ENCODE data around the gene SDCCAG8.
"Not testable (repeated sequence)": the region's sequence is repeated elsewhere in the genome, so short reads cannot be mapped to it uniquely, and the experiment has no call there.

Gene SDCCAG8

DNA sequence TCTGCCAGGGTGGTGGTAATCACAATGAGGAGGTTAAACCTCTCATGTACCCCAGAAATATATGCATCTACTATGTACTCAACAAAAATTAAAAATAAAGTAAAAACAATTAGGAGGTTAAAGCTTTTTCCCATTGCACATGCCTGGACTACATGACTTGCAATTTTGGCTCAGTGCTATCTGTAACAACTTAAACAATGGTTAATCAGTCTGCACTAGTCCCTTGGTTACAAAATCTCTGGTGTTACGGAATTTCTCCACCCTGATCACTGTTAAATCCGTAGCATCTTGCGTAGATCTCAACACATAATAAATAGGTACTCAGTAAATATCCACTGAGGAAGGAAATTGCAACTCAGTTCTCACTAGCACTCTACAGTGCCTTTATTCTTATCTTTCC is 66.5 kb downstream of the SDCCAG8 start:
- Histone ChIP-seq H3K36me3 (ENCODE audit: control insufficient read depth, insufficient read depth, low read length) (no peaks in the 10 kb centered on the region), H3K9ac (ENCODE audit: low read length) (no peak overlapping the region), H3K4me3 (ENCODE audit: low read length) (no peak overlapping the region), H3K27me3 (ENCODE audit: control insufficient read depth, insufficient read depth, low read length) (no peaks in the 10 kb centered on the region), H3K9me3 (ENCODE audit: control insufficient read depth, low read length) (no peaks in the 10 kb centered on the region), H3K4me1 (ENCODE audit: control insufficient read depth, insufficient read depth, low read length) (no peaks in the 10 kb centered on the region)

DNA sequence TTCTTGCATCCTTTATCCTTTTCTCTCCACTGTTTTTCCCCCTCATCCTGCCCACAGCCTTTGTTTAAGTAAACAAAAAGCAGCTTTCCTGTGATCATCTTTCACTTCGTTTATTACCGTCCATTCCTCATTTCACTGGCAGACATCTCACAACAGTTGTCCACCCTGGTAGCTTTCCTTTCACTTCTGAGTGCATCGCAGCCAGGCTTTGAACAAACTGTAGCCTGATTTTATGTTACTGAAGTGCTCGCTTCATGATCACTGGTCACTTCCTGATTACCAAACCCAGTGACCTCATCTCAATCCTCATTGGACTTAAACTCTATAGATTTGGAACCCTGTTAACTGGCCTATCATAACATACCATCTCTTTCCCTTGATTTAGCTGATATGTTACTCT is 67.7 kb downstream of the SDCCAG8 start:
- Histone ChIP-seq H3K4me1 (ENCODE audit: control insufficient read depth, insufficient read depth, low read length) (no peaks in the 10 kb centered on the region), H3K4me3 (ENCODE audit: low read length) (no peak overlapping the region)

GRCh38 chr1:243325305-243325890 is 69.6 kb downstream of the SDCCAG8 start:
- no peaks in the 10 kb centered on the region for H3K4me1 ChIP-seq (ENCODE audit: control insufficient read depth, insufficient read depth, low read length)
- H3K9ac ChIP-seq (ENCODE audit: low read length): no peak overlapping the region
- H3K27me3 ChIP-seq (ENCODE audit: control insufficient read depth, insufficient read depth, low read length): no peaks in the 10 kb centered on the region
- no peaks in the 10 kb centered on the region for H3K36me3 ChIP-seq (ENCODE audit: control insufficient read depth, insufficient read depth, low read length)
- no peak overlapping the region for H3K4me3 ChIP-seq (ENCODE audit: low read length)
- no peaks in the 10 kb centered on the region for H3K9me3 ChIP-seq (ENCODE audit: control insufficient read depth, low read length)

More for the DNA sequence above, 67.7 kb downstream of the SDCCAG8 start:
- H3K9ac ChIP-seq (ENCODE audit: low read length): no peak overlapping the region
- H3K9me3 ChIP-seq (ENCODE audit: control insufficient read depth, low read length): no peaks in the 10 kb centered on the region
- H3K27me3 ChIP-seq (ENCODE audit: control insufficient read depth, insufficient read depth, low read length): no peaks in the 10 kb centered on the region
- H3K36me3 ChIP-seq (ENCODE audit: control insufficient read depth, insufficient read depth, low read length): no peaks in the 10 kb centered on the region

DNA sequence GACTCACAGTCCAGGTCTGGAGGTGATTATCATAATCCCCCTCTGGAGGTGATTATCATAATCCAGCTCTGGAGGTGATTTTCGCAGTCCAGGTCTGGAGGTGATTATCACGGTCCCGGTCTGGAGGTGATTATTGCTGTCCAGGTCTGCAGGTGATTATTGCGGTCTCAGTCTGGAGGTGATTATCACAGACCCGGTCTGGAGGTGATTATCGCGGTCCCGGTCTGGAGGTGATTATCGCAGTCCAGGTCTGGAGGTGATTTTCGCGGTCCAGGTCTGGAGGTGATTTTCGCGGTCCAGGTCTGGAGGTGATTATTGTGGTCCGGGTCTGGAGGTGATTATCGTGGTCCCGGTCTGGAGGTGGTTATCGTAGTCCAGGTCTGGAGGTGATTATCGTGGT is 76.6 kb downstream of the SDCCAG8 start:
- no peak overlapping the region for H3K9ac ChIP-seq (ENCODE audit: low read length)
- H3K4me3 ChIP-seq (ENCODE audit: low read length): no peak overlapping the region
- no peaks in the 10 kb centered on the region for H3K27me3 ChIP-seq (ENCODE audit: control insufficient read depth, insufficient read depth, low read length)
- H3K36me3 ChIP-seq (ENCODE audit: control insufficient read depth, insufficient read depth, low read length): no peaks in the 10 kb centered on the region
- no peaks in the 10 kb centered on the region for H3K9me3 ChIP-seq (ENCODE audit: control insufficient read depth, low read length)
- H3K4me1 ChIP-seq (ENCODE audit: control insufficient read depth, insufficient read depth, low read length): no peaks in the 10 kb centered on the region

GRCh38 chr1:243335292-243335691 is 79.5 kb downstream of the SDCCAG8 start:
- no peaks in the 10 kb centered on the region for H3K4me1 ChIP-seq (ENCODE audit: control insufficient read depth, insufficient read depth, low read length)
- H3K9ac ChIP-seq (ENCODE audit: low read length): no peak overlapping the region
- H3K4me3 ChIP-seq (ENCODE audit: low read length): no peak overlapping the region
- H3K27me3 ChIP-seq (ENCODE audit: control insufficient read depth, insufficient read depth, low read length): no peaks in the 10 kb centered on the region
- no peaks in the 10 kb centered on the region for H3K36me3 ChIP-seq (ENCODE audit: control insufficient read depth, insufficient read depth, low read length)
- no peaks in the 10 kb centered on the region for H3K9me3 ChIP-seq (ENCODE audit: control insufficient read depth, low read length)

DNA sequence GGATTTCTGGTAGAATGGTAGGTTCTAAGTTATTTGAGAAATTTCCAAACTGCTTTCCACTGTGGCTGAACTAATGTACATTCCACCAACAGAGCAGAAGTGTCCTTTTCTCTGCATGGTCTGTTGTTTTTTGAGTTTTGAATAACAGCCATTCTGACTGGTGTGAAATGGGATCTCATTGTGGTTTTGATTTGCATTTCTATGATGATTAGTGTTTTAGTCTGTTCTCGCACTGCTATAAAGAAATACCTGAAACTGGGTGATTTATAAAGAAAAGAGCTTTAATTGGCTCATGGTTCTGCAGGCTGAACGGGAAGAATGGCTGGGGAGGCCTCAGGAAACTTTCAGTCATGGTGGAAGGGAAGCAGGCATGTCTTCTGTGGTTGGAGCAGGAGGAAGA is 80.3 kb downstream of the SDCCAG8 start:
- Histone ChIP-seq H3K4me1 (ENCODE audit: control insufficient read depth, insufficient read depth, low read length) (no peaks in the 10 kb centered on the region), H3K9ac (ENCODE audit: low read length) (no peak overlapping the region), H3K36me3 (ENCODE audit: control insufficient read depth, insufficient read depth, low read length) (no peaks in the 10 kb centered on the region)

GRCh38 chr1:243338848-243339247 is 83.0 kb downstream of the SDCCAG8 start:
- H3K4me3 ChIP-seq (ENCODE audit: low read length); H3K4me1 ChIP-seq (ENCODE audit: control insufficient read depth, insufficient read depth, low read length); H3K9ac ChIP-seq (ENCODE audit: low read length); H3K27me3 ChIP-seq (ENCODE audit: control insufficient read depth, insufficient read depth, low read length); H3K36me3 ChIP-seq (ENCODE audit: control insufficient read depth, insufficient read depth, low read length); H3K9me3 ChIP-seq (ENCODE audit: control insufficient read depth, low read length): not testable (repeated sequence)

More for the DNA sequence above, 80.3 kb downstream of the SDCCAG8 start:
- Histone ChIP-seq H3K27me3 (ENCODE audit: control insufficient read depth, insufficient read depth, low read length) (no peaks in the 10 kb centered on the region), H3K4me3 (ENCODE audit: low read length) (no peak overlapping the region), H3K9me3 (ENCODE audit: control insufficient read depth, low read length) (no peaks in the 10 kb centered on the region)

DNA sequence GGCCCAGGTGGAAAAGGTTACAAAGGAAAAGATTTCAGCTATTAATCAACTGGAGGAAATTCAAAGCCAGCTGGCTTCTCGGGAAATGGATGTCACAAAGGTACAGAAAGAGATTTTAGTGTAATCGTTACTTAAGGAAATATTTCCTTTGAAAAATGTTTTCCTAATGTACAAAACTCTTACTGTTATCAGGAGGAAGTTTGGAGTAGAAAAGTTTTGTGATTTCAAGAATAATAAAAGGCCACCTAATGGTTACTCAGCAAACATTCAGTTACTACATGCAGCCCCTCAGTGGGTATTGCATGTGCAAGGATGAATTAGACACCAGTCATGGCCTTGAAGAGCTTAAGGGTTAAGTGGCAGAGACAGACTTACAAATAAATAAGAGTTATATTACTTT is 85.2 kb downstream of the SDCCAG8 start:
- no peaks in the 10 kb centered on the region for H3K27me3 ChIP-seq (ENCODE audit: control insufficient read depth, insufficient read depth, low read length)
- H3K36me3 ChIP-seq (ENCODE audit: control insufficient read depth, insufficient read depth, low read length): no peaks in the 10 kb centered on the region
- no peaks in the 10 kb centered on the region for H3K4me1 ChIP-seq (ENCODE audit: control insufficient read depth, insufficient read depth, low read length)
- no peaks in the 10 kb centered on the region for H3K9me3 ChIP-seq (ENCODE audit: control insufficient read depth, low read length)
- H3K9ac ChIP-seq (ENCODE audit: low read length): no peak overlapping the region
- H3K4me3 ChIP-seq (ENCODE audit: low read length): no peak overlapping the region

GRCh38 chr1:243343970-243344937 is 88.4 kb downstream of the SDCCAG8 start:
- no peaks in the 10 kb centered on the region for H3K9me3 ChIP-seq (ENCODE audit: control insufficient read depth, low read length)
- H3K9ac ChIP-seq (ENCODE audit: low read length): no peak overlapping the region
- H3K36me3 ChIP-seq (ENCODE audit: control insufficient read depth, insufficient read depth, low read length): no peaks in the 10 kb centered on the region
- H3K4me1 ChIP-seq (ENCODE audit: control insufficient read depth, insufficient read depth, low read length): no peaks in the 10 kb centered on the region
- no peaks in the 10 kb centered on the region for H3K27me3 ChIP-seq (ENCODE audit: control insufficient read depth, insufficient read depth, low read length)
- H3K4me3 ChIP-seq (ENCODE audit: low read length): no peak overlapping the region

DNA sequence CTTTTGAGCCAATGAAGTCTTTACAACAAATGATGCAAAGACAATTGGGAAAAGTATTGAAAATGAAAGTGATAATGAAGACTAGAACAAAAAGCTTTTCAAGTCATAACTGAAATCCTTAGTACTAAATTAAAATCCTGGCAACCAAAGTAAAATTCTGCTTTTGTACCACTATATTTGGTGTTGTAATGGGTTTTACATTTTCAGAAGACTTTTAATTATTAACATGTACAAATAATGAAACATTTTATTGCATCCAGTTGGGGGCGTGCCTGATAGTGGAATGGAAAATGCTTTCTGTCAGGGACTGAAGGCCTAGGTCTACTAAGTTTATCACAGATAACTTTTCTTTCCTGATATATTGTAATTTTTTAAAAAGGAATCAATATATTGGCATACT is 89.4 kb downstream of the SDCCAG8 start:
- Histone ChIP-seq H3K27me3 (ENCODE audit: control insufficient read depth, insufficient read depth, low read length) (no peaks in the 10 kb centered on the region), H3K4me1 (ENCODE audit: control insufficient read depth, insufficient read depth, low read length) (no peaks in the 10 kb centered on the region), H3K9ac (ENCODE audit: low read length) (no peak overlapping the region), H3K36me3 (ENCODE audit: control insufficient read depth, insufficient read depth, low read length) (no peaks in the 10 kb centered on the region), H3K4me3 (ENCODE audit: low read length) (no peak overlapping the region), H3K9me3 (ENCODE audit: control insufficient read depth, low read length) (no peaks in the 10 kb centered on the region)

DNA sequence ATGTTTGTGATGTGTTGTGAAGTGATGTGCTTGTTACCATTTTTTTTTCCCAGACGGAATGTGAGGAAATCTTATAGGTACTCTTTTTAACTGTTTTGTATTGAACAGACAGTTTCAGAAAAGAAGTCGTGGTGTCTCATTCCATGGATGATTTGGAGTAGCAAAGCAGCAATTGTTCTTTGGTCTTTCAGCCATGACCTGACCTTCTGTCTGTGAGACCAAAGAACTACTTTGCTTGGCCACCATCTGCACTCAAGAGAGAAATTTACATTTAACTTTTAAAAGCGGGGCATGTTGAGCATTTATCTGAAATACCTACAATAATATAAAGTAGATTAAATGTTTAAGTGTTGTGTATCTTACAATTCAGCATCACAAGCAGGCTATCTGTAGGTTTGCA is 90.2 kb downstream of the SDCCAG8 start:
- Histone ChIP-seq H3K4me1 (ENCODE audit: control insufficient read depth, insufficient read depth, low read length) (no peaks in the 10 kb centered on the region), H3K4me3 (ENCODE audit: low read length) (no peak overlapping the region), H3K36me3 (ENCODE audit: control insufficient read depth, insufficient read depth, low read length) (no peaks in the 10 kb centered on the region), H3K9me3 (ENCODE audit: control insufficient read depth, low read length) (no peaks in the 10 kb centered on the region), H3K27me3 (ENCODE audit: control insufficient read depth, insufficient read depth, low read length) (no peaks in the 10 kb centered on the region), H3K9ac (ENCODE audit: low read length) (no peak overlapping the region)

DNA sequence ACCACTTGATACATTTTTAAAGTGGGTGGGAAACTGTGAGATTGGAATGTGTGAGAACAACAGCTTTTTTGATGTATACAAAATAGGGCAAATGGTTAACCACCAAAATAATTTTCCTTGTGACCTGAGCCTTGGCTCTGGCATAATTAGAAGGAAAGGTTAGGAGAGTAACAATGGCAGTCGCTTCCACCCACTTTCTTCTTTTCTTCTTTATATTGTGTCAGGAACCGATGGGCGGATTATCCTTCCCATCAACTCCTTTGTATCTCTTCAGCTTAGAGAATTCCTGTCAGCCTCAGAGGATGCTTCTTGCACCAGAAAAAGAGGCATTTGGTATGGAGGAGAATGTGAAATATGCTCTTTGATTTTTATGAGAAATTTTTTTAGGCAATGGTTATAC is 90.6 kb downstream of the SDCCAG8 start:
- no peak overlapping the region for H3K9ac ChIP-seq (ENCODE audit: low read length)
- H3K4me3 ChIP-seq (ENCODE audit: low read length): no peak overlapping the region
- H3K9me3 ChIP-seq (ENCODE audit: control insufficient read depth, low read length): no peaks in the 10 kb centered on the region
- H3K4me1 ChIP-seq (ENCODE audit: control insufficient read depth, insufficient read depth, low read length): no peaks in the 10 kb centered on the region
- no peaks in the 10 kb centered on the region for H3K36me3 ChIP-seq (ENCODE audit: control insufficient read depth, insufficient read depth, low read length)
- H3K27me3 ChIP-seq (ENCODE audit: control insufficient read depth, insufficient read depth, low read length): no peaks in the 10 kb centered on the region

All from mucosa of stomach (tissue), 1 donor.